HG03460 (cell line): ENCODE results near the gene SLC9A9.
"Not testable (repeated sequence)": the region's sequence is repeated elsewhere in the genome, so short reads cannot be mapped to it uniquely, and the experiment has no call there.

Experiments used
- ATAC-seq: cut with Tn5 transposase; IDR thresholded peaks from one replicate; pipeline ENCODE4 v1.9.1; 2021; ENCODE audit not compliant: unreplicated experiment

Gene SLC9A9

GRCh38 chr3:143302638-143303171, 545.6 kb downstream of the SLC9A9 start:
- no peak for ATAC-seq

DNA sequence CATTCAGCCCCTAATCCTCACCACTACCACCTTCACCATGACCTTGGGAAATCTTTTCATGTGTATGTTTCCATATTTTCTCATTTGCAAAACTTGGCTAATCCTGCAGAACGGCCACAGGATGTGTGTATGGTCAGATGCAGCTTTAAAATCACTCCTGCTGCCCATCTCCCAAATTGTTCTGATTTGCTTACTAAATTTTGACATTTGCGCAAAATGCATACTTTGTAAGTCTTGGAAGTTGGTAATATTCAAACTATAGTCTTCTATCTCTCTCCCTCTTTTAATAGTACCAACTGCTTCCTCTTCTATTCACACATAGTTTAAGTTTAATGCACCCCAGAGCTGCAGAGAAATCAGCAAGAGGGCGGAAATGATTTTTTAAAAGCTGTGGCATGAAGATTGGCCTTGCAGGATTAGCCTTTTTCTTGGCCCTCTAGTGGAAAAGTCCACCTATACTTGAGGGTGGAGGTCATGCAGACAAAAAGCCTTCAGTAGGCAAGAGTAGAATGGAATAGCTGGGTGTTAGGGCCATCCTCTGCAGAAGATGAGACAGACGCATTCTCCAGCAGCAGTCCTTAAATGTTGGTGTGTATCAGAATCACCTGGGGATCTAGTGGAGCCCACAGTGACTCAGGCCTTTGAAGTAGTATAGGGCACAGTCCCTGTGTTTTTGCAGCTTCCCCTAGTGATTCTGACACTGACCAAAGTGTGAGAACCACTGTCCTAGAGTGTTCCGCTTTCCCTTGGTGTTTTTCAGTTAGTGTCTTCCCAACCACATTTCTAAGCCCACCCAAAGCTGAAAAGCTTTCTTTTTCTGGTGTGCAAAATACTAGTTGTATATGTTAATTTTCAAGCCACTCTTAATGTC, 547.0 kb downstream of the SLC9A9 start:
- ATAC-seq: no peak

GRCh38 chr3:143298886-143299535, 549.3 kb downstream of the SLC9A9 start:
- ATAC-seq: no peak

GRCh38 chr3:143298380-143298779, 549.9 kb downstream of the SLC9A9 start:
- no peak for ATAC-seq

DNA sequence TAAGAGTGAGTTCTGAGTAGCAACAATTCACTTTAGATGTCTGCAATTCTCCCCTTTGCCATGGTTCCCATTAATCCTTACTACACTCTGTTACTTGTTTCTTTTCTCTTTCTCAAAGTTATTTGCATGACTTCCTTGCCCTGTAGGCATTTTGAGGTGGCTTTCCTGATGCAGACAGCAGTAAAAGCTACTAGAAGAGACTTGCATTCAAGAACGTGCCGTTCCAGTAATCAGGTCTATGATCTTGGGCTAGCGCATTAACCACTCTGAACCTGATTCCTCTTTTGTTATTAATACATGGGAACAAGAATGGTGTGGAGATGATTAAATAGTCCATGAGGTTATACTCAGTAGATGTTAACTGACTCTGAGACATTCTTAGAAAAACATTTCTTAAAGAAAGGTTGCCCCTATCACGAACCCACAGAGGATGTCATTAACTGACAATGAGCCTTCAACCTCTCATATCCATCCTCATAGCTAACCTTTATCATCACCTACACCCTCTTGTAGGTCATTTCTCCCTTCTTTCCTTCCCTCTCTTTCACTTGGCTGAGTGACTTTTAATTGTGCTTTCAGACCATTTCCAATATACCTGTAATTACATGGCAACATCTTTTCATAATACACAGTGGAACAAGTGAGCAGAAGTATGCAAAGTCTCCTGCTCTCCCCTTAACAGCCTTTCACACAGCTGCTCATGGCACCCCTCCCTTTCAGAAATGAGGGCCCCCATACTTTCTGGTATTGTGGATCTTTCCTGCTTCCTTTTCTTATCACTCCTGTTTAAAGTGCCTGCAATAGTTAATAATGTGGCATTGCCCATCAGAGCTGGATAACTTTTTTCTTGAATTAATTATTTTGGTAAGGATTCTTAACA, 552.8 kb downstream of the SLC9A9 start:
- no peak for ATAC-seq

DNA sequence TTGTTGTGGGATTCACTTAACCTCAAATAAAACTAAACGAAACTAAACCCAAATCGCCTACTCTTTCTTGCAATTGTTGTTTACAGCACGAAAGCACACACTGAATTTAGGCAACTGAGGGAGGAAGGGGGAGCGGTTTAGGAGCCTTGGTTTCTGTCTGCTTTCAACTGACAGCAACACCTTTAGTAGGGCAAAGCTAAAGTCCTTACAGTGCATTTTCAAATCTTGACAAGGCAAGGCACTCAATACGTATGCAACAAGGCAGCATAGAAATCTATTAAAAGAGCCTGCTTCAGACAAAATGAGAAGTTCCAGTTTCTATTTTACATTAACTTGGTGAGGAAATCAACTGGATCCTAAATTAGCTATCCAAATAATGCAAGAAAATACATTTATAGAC, 554.1 kb downstream of the SLC9A9 start:
- no peak for ATAC-seq

GRCh38 chr3:143291836-143292447, 556.3 kb downstream of the SLC9A9 start:
- ATAC-seq: no peak

- ATAC-seq: no peak
Measured at GRCh38 chr3:143288944-143289343, 559.3 kb downstream of the SLC9A9 start.

GRCh38 chr3:143287403-143287802, 560.9 kb downstream of the SLC9A9 start:
- no peak for ATAC-seq

DNA sequence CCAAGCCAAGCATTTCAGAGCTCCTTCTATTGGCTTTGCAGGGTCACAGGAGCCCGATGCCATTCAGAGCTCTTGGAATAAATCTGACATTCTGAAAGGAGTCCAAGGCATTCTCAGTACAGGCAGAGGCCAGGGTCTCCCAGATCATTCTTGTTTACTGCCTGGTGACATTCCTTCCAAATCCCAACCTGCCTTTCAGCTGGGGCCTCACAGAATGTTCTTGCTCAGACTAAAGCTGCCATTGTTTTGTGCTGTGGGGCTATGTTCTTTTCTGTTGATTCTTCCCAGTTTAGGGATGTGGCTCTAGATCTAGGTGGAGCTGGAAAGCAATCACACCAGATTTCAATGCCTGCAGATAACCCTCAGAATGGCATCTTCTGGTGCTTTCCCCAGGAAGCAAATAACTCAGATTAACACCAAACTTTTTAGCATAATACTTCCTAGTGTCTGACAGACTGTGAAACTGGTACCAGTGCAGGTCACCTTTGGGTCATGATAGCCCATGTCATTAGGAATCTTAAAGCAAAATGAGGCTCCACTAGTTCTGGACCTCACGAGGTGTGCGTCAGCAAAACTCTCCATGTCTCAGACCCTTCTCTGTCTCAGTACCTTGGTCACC, 561.8 kb downstream of the SLC9A9 start:
- no peak for ATAC-seq

DNA sequence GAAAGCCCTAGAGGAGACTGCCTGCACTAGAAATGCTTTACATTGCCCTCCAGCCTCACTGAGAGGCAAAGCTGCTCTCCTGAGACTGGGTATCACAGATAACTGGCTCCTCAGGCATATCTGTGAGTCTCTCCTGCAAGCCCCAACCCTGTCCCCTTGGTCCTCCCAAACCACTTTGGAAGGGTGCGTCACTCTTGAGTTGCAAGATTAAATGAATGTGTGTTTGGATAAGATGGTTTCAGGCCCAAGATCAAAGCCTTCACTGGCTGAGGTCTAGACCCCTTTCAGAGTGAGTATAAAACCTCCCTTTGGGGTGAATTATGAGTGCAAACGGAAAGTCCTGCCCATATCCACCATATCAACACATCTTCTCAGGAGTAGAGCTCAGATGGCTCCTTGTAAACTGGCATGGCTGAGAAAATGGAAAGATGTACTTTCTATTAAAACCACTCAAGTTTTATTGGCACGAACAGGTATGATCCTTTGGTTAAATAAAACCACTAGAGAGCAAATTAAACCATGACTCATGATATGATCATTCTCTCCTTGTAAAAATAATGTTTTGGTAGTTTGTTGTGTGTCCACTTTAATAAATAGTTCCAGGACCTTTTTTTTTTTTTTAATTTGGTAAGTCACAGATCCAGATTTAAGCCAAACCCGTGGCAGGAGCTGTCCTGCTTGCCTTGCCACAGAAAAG, 564.7 kb downstream of the SLC9A9 start:
- no peak for ATAC-seq

DNA sequence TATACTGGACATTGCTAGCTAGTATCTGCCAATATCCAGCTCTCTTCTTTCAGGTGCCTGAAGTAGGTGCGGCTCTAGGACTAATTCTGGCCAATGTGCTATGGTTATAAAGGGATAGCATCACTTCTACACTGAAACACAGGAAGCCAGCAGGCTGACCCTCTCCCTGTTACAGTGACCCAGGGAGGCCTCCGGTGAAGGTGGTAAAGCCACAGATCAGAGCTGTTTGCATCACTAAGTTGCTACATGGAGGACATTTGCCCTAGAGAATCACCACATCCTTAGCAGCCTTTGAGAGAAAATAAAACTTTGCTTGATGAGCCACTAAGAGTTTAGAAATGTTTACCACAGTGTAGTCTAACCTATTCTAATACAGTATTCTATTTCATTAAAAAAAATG, 567.3 kb downstream of the SLC9A9 start:
- ATAC-seq: no peak

DNA sequence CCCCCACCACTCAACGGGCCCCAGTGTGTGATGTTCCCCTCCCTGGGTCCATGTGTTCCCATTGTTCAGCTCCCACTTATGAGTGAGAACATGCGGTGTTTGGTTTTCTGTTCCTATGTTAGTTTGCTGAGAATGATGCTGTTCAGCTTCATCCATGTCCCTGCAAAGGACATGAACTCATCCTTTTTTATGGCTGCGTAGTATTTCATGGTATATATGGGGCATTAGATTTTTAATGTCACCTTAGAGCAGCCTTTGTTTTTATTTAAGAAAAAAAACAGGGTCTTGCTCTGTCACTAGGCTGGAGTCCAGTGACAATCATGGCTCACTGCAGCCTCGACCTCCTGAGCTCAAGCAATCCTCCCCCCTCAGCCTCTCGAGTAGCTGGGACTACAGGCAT, 568.7 kb downstream of the SLC9A9 start:
- not testable (repeated sequence) for ATAC-seq

DNA sequence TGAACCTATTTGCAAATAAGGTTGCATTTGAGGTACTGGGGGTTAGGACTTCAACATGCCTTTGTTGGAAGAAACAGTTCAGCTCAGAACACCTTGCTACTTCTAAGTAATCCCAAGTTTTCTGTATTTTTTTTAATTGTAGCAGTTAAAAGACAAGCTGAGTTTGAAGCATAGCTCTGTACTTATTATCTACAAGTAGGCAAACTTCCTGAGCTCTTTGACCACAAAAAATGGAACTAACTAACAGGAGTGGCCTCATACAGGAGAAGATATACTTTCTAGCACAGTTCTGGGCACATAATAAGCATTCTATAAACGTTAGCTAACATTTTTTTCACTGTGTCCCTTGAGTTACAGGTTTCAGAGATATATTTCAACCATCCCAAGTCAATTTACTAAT, 569.5 kb downstream of the SLC9A9 start:
- no peak for ATAC-seq

DNA sequence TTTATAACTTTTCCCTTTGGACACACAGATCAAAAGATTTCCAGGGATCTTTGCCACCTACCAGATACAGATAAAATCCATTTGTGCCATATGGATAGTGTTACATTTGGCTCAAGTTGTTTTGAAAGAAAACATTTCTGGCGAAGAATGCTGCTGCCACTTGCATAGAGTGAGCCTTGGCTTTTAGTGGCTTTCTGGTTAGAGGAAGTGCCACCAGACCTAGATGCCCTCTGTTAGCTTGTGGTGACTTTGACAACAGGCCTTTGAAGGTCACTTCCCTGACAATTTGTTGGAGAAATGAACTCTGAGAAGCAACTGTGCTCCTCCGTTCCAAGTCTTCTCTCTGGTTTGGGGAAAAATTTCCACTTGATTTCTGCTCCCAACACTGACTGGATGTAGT, 570.7 kb downstream of the SLC9A9 start:
- no peak for ATAC-seq

- peak; percentile 75 for ATAC-seq
Measured at GRCh38 chr3:143276592-143276991, 571.7 kb downstream of the SLC9A9 start.

- no peak for ATAC-seq
Measured at GRCh38 chr3:143273975-143274690, 574.1 kb downstream of the SLC9A9 start.

- no peak for ATAC-seq
Measured at GRCh38 chr3:143271136-143271535, 577.1 kb downstream of the SLC9A9 start.

GRCh38 chr3:143269741-143270140, 578.5 kb downstream of the SLC9A9 start:
- no peak for ATAC-seq
